ENCODE results near the gene SYNPR.

SYNPR gene

DNA sequence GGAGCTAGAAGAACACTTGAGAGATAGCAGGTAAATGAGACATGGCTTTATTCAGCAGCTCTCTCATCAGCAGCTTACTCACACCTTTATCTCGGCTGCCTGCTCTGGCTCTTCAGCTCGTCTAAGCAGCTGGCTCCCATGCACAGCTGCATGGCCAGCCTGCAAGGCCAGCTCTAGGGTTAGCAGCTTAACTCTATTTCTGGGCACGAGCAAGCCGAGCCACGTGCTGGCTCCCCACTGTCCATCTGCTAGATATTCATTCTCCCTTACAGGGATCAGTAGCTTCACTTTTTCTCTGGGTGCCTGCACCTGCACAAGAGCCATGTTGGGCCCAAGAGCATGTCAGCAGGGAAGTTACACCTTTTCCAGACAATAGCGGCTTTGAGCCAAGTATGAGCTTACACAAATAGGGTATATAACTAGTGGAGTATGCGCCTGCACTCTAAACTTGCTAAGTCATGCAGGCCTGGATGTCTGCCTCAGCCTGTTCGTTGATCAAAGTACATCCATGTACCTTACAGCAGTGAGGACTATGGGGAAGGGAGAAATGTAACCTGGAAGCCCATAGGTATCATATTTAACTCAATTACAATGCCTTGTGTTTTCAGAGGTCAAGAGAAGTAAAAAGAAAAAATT lies 199.5 kb downstream of the SYNPR start:
- no peak for DNase-seq

DNA sequence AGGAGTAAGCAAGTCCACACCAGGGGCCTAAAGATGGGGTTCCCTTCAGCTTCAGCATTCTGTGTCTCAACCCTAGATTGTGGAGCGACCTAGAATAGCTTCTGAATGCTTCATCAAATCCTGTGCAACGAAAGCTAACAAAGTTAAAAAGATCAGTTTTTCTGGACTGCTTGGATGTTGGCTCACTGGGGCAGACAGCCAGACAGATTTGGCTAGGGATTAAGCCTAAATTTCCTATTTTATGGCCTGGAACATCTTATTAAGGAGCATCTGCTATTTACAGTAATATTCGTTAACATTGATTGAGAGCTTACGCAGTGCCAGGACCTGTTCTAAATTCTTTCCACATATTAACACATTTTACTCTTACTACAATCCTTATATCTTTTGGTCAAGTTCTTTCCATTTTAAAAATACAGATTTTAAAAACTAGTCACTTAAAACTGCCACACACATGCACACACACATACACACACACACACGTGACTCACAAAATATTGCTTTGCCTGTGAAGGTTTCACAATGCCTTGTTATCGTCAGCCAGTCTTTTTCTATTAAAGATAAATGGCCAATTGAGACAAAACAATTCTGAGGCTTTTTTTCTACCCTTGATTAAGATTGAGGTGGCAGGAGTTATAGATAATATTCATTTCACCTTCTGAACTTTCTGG lies 201.0 kb downstream of the SYNPR start:
- DNase-seq: no peak

DNA sequence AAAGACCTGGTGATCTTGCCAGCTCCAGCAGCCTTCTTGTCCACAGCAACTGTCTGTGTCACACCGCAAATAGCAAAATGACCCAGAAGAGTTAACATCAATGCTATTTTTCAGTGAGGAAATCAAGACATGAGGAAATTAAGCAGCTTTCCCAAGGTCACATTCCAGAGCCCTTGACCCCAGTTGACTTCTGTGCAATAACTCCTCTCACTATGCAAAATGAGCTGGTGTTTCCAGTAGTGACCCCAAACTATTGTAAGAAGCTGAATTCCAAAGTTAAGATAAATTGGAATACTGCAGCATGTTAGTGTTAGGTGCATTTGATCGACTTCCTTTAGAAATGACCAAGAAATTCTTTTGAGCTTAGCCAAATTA lies 201.5 kb downstream of the SYNPR start:
- no peak for DNase-seq

DNA sequence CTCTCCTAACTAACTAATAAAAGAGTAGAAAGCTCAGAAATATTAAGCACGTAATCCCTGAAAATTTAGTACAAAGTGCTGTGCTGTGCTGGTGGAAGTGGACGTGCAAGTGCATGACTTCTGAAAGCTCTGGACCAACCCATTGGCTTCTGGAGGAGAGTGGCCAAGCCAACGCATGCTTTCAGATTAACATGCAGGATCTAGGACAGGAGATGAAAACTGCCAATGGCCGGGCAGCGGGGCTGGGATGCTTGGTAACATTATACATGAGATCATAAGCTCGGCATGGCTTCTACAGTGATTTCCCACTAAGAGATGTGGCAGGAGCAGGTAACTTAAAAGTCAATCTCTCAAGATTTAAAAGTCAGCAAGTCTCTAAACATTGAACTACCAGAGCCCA lies 203.5 kb downstream of the SYNPR start:
- no peak for DNase-seq

DNA sequence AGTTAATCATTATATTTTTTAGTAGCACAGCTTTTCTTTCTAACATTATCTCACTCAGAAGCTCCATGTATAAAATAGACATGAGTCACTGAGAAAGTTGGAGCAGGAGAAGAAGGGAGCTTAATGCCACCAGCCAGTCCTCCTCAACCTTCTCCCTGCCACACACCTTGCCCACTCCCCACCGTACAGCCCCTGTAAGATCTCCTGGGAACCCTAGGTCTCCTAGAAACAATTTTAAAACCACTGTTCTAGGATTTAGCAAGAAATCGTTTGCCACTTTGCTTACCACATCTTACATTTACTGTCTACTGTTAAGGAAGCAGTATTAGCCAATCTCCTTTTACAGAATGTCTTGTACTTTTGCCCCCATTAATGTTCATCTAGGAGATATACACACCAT lies 204.2 kb downstream of the SYNPR start:
- DNase-seq: no peak

DNA sequence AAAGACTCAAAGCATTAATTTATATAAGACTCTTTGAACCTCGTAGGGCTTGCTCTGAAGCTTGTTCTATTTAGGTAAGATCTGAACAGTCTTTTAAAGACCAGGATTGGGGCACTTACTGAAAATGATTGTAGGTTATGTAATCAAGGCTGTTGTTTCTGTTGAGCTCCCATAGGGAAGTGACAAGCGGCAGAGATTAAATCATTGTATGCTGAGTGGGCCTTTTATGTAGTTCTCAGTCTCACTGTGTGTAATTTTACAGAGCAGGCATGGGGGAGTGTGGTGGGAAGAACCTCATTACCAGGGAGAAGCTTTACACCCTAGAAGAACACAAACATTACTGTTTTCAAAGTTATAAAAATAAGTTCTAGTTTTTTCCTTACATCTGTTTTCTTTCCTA lies 214.4 kb downstream of the SYNPR start:
- DNase-seq: no peak

DNA sequence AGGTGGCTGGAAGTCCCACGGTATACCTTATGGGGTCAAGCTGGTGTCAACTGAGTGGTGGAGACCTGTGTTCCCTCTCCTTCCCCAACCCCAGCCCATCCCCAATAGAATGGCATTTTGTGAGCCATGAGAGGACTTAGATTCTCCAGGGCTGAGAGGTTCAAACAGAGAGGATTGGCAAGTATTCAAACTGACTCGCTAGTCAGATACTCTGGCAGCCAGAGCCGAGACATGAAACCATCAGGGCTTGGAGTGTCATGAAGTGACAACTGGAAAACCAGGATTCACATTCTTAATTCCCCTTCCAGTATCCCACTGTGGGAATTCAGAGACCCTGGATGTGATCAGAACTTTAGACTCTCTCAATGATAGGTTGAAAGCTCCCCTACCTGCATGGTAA lies 215.0 kb downstream of the SYNPR start:
- DNase-seq: no peak

DNA sequence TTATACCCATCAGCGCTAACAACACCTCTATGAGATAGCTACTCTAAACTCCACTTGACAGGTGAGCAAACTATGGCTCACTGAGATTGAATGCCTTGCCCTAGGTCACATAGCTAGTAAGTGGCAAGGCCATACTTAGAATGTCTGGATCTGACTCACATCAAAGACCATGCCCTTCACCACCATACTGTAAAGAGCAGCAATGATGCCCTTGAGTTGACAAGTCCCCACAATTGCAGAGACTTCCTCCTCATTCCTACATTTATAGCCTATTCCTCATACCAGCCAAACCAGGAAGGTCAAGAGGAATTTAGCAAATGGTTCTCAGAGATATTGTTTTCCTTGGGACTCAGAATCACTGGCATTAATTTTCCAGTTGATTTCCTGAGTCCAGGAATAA lies 216.5 kb downstream of the SYNPR start:
- DNase-seq: no peak

DNA sequence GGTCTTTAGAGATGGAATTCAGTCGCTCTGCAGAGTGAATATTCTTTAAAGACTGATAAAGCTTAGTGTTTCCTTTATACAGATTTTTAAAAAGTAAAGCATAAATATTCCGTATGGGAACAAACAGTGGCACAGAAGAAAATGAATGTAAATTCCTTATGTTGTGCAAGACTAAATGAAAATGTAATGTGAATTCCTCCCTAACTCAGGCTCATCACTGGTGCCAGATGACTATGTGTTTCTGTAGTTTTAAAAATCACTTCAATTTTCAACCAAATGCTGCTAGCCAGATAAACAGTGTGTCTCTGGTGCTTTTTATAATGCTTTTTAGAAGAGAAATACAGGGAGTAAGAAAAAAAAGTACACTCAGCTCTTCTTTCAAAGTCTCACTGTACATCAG lies 219.5 kb downstream of the SYNPR start:
- no peak for DNase-seq

DNA sequence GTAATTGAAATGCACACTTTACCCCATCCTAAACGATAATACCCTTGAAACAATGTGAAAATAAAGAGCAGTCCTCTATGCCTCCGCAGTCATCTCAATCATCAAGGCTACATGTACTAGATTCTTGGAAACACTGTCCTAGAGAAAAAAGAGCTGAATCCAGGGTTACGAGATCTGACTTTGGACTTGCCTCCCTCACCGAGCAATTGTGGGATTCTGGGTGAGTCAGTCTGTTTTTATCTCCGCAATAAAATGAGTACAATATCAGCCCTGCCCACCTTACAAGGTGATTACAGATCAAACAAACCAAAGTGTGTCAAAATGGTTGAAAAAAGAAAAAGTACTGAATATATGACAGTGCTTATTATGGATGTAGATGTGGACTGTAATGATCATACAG lies 222.1 kb downstream of the SYNPR start:
- no peak for DNase-seq

DNA sequence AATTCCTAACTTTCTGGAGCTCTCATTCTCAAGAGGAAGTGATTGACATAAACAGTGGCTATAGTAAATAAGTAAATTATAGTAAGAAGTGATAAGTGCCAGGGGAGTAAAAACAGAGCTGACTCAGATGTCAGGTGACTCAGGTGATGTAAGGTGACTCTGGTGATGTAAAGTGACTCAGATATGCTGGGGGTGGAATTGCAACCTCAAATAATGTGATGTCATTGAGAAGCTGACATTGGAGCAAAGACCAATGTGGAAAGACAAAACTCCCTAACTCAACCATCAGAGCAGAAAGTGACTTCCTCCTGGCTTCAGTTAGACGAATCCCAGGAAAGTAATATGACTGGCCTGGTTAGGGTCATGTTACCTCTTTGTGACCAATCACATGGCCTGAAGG lies 230.2 kb downstream of the SYNPR start:
- no peak for DNase-seq

DNA sequence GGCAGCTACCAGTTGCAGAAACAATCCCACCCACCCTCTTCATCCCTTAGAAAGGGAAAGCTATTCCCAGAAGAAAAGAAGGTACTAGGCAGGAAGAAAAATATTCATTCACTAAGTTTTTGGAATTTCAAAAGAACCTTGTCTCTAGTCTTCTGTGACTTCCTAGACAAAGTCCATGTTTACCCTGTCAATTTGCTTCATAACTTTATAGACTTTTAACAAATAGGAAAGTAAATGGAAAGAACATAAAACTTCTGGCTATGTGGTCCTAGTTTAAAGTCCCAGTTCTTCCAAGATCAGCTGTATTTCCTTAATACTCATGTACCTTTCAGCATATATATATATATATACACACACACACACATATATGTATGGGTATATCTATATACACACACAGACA lies 230.7 kb downstream of the SYNPR start:
- no peak for DNase-seq

DNA sequence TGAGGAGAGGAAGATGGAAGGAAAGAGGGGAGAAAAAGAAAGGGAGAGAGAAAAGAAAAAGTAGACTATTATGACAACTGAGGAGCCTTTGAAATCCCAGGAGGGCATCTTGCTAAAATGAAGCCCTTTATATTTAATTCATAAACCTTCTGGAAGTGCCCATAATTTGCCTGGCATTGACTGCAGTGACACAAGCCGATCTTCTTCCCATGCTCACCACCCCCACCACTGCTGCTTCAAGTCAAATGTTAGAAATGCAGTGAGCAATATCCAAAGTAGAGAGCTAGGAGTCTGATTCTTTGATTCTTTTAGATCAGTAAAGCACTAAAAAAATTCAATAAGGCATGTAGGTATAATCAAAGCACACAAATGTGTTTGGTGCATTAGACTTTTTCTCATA lies 235.7 kb downstream of the SYNPR start:
- no peak for DNase-seq

DNA sequence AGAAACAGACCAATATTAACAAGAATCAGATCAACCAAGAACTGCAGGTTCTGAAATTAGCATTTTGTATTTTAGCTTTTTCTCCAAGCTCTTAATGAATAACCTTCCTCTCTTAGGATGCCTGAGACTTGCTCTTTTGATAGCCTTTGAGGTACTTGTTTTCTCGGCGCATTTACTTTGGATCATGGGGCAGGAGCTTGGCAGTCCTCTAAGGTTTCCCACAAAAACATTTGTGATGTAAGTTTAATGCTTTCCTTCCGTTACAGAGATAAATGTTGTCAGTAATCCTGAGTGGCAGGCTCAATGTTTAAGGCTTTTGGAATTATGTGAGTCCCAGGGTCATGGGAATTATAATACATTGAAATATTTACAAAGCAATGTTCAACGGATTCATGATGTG lies 236.6 kb downstream of the SYNPR start:
- DNase-seq: no peak

DNA sequence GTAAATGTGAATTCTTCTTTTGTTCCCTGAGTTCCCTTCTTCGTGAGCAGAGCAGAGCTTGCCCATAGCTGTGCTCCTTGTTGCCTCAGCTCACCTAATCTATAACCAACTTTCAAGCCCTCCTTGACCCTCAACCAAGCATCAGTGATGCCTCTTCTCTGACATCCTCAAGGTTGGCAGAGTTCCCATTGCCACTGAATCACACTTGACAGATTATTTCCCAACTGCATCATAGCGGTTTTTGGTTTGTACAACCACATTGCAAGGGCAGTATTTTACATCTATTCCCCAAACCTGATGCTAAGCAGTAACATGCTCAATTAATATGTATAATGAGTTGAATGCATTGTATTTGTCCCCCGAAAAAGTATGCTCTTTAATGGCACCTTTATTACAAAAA lies 241.3 kb downstream of the SYNPR start:
- DNase-seq: no peak

DNA sequence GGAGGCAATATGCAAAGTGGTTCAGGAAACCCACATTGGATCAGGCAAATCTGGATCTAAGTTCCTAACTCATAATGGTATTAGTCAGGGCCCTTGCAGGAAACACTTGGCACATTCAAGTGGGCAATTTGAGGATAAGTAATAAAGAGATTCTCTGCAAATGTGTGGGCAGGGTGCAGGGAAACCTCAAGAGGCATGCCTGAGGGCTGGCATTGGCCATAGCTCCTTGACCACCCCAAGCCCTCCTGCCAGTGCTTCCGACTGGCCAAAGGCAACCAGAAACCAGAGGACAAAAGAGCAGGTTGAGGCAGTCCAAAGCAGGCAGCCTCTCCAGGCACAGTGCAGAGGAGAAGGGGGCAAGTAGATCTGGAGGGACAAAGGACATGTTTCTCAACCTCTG lies 243.5 kb downstream of the SYNPR start:
- no peak for DNase-seq

DNA sequence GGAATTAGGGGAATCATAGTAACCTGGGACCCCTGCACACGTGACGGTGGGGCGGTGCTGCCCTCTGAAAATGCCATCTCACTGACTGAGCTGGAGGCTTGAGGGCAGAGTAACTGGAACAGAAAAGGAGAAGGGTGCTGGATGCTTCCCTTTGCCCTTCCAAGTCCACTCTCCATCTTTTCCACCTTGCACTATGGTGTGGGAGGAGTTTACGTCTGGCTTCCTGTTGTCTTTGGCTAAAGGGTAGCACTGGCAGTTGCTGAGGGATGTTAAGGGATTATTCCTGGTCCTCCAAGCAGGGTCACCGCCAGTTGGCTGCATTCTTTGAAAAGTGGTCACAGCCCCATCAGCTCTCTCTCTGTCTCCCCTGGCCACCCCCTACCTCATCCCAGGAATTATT lies 245.0 kb downstream of the SYNPR start:
- no peak for DNase-seq

DNA sequence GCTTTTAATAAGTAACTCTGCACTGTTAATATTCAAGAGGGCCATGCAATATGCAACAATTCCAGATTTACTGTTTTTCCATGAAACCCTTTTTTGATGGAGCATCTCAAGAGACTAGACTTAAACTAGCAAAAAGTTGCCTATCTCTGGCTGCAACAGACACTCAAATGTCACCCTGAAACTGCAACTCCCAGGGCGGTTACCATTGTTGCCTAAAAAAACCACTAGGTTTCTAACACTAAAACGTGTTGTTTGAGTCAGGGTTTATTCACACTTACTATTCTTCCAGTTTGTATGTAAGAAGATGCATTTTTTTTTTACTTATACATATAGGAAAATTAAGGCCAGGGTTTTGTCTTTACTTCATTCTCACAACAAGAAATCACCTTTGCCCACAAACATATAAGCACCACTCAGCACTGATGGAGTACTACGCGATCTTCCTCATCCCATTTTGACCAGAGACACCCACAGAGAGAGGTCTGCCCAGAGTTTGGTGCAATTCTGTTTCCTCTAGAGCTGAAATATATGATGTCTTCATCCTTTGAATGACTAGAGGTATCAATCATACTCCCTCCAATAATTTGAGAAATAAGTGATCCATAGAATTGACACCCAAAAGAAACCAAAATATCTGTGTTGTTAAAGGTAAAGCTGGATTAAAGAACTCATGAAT lies 250.4 kb downstream of the SYNPR start:
- no peak for DNase-seq

DNA sequence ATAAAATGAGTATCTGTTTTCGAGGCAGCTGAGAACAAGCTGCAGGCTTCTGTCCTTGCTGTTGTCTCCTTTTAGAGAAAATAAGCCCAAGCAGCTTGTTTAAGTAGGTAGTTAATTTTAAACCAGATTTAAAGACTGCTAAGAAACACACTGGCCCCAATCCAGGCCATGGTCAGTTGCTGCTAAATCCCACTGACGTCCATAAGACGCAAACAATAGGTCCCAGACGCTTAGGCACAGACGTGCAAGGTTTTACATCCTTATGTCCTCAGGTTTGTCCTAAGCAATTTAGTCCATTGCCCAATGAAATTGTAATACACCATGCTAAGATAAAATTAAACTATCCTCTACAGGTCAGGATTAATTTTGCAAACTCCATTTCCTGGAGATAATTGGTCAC lies 254.4 kb downstream of the SYNPR start:
- no peak for DNase-seq

DNA sequence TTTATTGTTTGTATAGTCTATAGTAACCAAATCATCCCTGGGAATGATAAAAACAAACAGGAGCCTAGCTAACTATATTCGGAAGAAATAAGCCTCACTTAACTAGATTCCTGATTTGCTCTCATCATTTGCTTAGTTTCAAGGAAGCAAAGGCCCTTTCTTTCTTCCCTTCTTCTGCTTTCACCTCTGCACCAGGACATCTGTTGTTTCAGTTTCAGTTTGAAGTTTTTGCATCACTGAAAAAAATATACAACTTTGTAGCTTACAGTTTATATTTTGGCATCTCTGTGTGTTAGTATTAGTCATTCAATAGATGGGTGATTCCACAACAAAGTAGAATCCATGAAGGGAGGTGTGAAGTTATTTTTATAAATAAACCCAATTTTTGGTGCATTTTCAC lies 260.8 kb downstream of the SYNPR start:
- DNase-seq: no peak

DNA sequence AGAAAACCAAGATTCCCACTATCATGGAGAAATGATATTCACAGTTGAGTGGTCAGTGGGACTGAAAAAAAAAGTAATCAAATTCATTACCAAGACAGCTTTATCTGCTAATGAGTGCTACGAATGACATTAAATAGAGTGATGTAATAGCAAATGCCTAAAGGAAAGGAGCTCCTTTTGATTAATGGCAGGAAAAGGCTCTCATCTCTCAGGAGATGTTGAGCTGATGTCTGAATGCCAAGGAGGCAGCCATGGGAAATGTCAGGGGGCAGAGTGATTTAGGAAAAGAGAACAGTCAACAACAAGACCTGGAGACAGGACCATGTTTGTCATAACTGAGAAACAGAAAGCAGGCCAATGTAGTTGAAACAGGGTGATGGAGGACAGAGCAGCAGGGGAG lies 277.7 kb downstream of the SYNPR start:
- DNase-seq: no peak

DNA sequence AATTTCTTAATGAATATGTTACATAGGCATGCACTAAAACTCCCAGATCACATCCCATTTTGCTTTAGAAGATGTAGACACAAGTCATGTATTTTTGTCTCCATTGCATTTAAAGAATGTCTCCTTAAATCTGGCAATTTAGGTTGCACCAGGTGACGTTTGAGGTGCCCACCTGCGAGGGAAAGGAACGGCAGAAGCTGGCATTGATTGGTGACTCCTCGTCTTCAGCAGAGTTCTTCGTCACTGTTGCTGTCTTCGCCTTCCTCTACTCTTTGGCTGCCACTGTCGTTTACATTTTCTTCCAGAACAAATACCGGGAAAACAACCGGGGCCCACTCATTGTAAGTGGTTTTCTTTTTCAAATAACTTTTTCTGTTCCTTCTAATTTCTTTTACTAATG lies 278.3 kb downstream of the SYNPR start:
- no peak for DNase-seq

DNA sequence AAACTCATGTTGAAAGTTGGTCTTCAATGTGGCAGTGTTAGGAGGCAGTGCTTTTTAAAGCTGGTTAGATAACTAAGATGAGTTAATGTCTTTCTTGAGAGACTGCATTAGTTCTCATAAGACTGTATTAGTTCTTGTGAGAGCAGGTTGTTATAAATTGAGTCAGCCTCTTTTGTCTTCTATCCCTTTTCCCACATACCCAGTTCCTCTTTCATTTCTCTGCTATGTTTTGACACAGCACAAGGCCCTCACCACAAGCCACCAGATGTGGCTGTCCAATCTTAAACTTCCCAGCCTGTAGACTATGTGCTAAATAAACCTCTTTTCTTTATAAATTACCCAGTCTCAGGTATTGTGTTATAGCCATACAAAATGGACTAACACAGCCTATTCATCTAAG lies 279.8 kb downstream of the SYNPR start:
- no peak for DNase-seq

DNA sequence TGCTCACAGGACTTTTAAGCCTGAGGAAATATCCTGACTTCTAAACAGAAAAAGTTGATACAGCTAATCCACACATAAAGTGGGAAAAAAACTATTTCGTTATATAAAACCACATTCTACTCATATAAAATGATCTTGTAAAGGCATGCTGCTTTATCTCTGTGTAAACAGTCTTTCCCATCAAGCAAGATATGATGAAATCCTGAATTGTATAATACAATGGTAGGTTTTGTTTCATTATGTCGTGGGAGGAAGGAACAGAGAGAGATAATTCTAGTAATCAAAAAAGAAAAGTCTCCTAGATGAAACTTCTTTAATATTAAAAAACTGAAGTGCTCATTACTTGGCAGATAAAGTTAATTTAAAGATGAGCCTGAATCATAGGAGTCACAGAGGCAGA lies 281.8 kb downstream of the SYNPR start:
- no peak for DNase-seq

DNA sequence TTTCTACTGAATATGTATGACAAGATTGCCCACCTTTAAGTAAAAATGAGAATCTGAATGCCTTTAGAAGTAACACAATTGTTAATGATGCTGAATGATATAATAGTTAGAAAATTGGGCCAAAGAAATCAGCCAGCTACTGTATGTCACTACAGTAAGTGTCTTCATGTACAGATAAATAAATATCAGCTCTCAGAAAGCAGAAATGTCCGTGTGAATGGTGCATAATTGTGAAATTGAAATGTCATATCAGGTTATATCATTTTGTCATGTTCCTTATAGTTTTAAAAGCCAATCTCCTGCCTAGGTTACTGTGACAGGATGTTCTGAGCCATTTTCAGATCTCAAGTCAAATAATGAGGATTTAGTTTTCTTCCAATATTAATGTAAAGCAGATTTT lies 283.8 kb downstream of the SYNPR start:
- no peak for DNase-seq
